ENCODE measurements around the gene PON2. TPM values are rescaled to one million over a fixed set of nuclear protein-coding genes. Genes with fewer than 3 reads are reported as not detected.

The PON2 gene
- total RNA-seq, 4 donors from 2014 or later = 66.5 to 113 (median 82.2) TPM

DNA sequence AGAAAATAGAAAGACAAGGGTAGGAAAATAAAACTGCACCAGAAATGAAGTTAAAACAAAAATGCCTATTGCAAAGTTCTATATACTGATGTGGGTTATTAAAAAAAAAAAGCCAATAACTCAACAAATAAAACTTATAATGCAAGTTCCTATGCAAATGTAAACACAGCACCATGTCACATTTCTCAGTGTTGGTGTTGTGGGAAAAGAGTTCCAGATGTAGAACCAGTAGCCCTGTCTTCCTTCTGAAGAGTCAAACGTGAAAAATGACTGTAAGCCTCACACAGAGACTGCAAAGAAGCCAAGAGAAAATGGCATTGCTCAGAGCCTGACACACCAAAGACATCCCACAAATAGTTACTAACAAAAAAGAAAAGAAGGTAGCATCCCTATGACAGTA is 10.1 kb downstream of the PON2 start:
- DNase-seq (ENCODE audit: low spot score) (no peak), ATAC-seq (ENCODE audit: low FRiP score) (no peak)
- TF ChIP-seq, protein P1, sequence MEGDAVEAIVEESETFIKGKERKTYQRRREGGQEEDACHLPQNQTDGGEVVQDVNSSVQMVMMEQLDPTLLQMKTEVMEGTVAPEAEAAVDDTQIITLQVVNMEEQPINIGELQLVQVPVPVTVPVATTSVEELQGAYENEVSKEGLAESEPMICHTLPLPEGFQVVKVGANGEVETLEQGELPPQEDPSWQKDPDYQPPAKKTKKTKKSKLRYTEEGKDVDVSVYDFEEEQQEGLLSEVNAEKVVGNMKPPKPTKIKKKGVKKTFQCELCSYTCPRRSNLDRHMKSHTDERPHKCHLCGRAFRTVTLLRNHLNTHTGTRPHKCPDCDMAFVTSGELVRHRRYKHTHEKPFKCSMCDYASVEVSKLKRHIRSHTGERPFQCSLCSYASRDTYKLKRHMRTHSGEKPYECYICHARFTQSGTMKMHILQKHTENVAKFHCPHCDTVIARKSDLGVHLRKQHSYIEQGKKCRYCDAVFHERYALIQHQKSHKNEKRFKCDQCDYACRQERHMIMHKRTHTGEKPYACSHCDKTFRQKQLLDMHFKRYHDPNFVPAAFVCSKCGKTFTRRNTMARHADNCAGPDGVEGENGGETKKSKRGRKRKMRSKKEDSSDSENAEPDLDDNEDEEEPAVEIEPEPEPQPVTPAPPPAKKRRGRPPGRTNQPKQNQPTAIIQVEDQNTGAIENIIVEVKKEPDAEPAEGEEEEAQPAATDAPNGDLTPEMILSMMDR (IDR thresholded peaks at IDR 0.05) = no peak

DNA sequence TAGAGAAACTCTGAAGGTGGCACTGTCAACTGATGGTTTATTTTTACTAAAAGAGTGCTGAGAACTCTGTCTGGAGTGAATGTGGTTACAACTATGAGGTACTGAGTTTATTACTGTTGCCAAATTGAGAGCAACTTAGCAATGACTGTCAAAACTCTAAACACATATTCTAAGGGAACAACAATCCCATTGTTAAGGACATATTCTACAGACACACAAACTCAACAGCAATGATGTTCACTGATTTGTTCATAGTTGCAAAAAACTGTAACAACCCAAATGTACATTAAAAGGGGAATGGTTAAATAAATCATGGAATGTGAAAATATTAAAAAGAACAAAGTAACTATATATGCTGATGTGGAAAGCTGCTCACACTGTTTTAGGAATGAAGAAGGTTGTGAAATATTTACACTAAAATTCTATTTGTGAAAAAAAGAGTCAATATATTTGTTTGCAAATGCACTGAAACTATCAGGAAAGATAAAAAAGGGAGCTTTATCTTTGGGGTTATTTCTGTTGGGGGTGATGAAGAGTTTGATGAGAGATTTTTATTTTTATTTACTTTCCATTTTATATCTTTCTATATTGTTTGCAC is 12.9 kb downstream of the PON2 start:
- no peak for DNase-seq (ENCODE audit: low spot score)
- TF ChIP-seq, protein P1 (IDR thresholded peaks at IDR 0.05) = no peak
- no peak for ATAC-seq (ENCODE audit: low FRiP score)

DNA sequence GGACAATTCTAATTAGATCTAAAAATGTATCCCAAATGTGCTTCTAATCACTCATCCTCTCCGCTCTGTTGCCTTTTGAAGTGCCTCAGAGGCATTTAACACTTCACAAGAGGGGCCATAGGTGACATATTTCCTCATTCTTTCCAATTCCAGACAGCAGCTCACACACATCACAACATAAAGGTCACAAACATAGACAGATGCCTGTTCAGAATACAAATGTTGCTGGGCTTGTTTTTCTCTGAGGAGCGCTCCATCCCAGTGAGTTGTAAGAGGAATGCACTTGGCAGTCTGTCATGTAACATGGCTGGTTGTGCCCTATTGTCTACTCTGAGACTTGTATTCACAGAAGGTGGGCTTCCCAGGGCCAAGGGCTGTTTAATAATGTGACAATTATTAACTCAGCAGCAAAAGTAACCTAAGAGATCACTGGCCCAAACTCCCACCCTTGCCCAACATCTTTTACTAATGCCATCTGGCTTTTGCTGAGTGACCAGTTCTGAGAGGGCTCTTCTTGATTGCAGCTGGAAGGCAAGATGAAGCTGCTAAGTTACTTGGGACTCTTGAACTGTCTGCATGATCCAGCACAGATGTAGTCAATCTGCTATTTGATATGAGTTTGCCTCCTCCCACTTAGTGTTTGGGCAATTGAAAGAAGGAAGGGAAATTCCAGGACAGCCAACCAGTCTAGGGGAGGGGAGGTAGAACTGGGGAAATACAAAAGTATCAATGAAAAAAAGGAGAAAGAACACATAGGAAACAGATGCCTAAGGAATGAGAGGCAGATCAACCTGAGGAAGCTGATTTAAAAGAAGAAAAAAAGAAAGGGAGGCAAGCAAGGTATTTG is 13.6 kb downstream of the PON2 start:
- ATAC-seq (ENCODE audit: low FRiP score) (no peak), DNase-seq (ENCODE audit: low spot score) (no peak)
- TF ChIP-seq, protein P1 (IDR thresholded peaks at IDR 0.05) = no peak

DNA sequence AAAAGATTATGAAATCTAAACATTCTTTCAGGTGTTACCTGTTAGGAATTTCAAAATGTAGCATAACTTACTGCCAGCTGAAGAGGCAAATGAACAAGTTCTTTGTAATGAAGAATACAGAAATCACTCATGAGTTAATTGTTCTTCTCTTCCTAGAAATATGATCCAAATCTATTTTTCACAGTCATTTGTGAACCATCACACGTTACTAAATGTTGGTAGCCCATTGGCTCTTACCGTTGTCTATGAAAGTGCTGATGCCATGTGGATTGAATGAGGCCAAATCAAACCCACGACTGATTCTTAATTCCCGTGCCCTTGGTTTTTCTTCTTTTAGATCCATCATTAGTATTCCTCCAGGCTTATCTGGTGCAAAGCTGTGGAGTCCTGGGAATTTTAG is 22.8 kb downstream of the PON2 start:
- DNase-seq (ENCODE audit: low spot score) (no peak), ATAC-seq (ENCODE audit: low FRiP score) (no peak)
- TF ChIP-seq, protein P1 (IDR thresholded peaks at IDR 0.05) = no peak

DNA sequence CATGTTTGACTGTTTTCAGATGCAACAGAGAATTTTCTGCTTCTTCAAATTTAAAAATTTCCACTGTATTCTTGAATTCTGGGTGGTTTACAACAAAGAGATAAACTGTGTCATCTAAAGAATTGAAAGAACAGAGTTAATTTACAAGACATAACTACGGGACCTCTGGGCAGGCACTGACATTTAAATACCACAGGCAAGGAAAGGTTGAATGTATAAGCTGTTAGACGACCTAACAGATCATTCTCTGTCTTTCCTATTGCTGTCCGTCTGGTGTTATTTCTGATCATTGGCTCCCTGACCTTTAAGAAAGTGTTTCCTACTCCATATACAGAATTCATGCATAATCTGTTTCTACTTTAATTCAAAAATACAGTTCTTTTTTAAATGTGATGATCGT is 23.2 kb downstream of the PON2 start:
- ATAC-seq (ENCODE audit: low FRiP score) = no peak
- TF ChIP-seq, protein P1 (IDR thresholded peaks at IDR 0.05) = no peak
- DNase-seq (ENCODE audit: low spot score) = no peak

DNA sequence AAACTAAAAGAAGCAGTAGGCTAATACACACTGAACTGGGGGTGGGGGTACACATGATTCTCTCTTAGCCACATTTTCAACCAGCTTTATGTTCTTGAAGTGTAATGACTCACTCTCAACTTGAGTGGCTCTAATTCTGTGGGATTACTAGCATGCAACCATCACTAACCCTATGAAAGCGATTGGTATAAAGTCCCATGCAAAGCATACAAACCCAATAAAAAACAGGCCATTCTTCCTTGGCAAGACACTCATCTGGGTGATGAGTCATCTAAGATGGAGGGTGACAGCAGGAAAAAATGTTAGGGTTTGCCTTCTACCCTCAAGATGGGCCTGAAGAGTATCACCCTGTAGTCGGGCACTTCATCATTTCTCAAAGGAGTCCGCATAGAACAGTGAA is 23.8 kb downstream of the PON2 start:
- ATAC-seq (ENCODE audit: low FRiP score) = no peak
- TF ChIP-seq, protein P1 (IDR thresholded peaks at IDR 0.05) = no peak
- no peak for DNase-seq (ENCODE audit: low spot score)

DNA sequence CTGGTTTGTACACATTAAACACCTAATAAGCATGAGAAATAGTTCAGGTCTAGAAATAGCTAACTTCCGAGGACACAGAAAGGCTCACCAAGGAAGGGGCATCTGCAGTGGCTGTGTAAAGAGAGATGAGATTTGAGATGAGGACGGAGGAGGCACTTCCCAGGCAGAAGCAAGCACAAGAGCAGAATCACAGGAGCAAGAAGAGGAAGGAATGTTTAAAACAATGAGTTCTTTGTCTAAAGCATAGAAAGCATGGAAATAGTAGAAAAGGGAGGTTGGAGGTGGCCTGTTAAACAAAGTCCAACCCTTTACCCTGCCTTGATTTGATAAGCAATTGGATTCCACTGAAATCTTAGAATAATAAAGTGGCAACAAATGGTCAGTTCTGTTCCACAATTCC is 27.1 kb downstream of the PON2 start:
- ATAC-seq (ENCODE audit: low FRiP score) (no peak), DNase-seq (ENCODE audit: low spot score) (no peak)
- TF ChIP-seq, protein P1 (IDR thresholded peaks at IDR 0.05) = no peak
